HepG2 (cell line): ENCODE measurements around the gene RAC2. TPM values are rescaled to one million over a fixed set of nuclear protein-coding genes. Genes with fewer than 3 reads are reported as not detected.

ENCODE experiments used
- ATAC-seq: fragments of 200-7000 bp; cut with Tn5 transposase; 3 replicates; pipeline ENCODE4 v1.9.1; 2020; ENCODE audit warnings: mild to moderate bottlenecking, moderate library complexity
- BruUV-seq: library from RNA; stranded (reverse); fragments of 400-500 nt; replicated peaks from 2 replicates; lab custom pipeline; 2021; lab: Mats Ljungman, UMichigan
- CTCF ChIA-PET: fragments of 300-600 bp; formaldehyde crosslinking; extraction: SDS; loops from one replicate; lab custom pipeline; 2021; ENCODE audit warnings: low total read pairs, inconsistent platforms, low intra/inter-chr PET ratio; lab: Yijun Ruan, JAX
- POLR2A ChIA-PET: fragments of 350-600 bp; sonication (Branson Sonifier 250); formaldehyde crosslinking; loops from one replicate; lab custom pipeline; 2020; ENCODE audit warnings: antibody characterized with exemption, inconsistent platforms; lab: Yijun Ruan, JAX
- DNase-seq: peaks from one replicate; pipeline ENCODE4 v3.0.0-alpha.2; 2015; ENCODE audit warnings: low spot score
- FAIRE-seq: peaks from 3 replicates; lab custom pipeline; 2011; peaks lifted over from hg19 to GRCh38; lab: Jason Lieb, UNC
- H2AFZ ChIP-seq: one replicate; pipeline ENCODE4 v1.6.1; 2011; ENCODE audit warnings: low read length, inconsistent platforms
- H3K27ac ChIP-seq: fragments of 300-600 bp; 3 replicates; pipeline ENCODE4 v1.8.0; 2011; ENCODE audit warnings: mixed run types, mild to moderate bottlenecking, mixed read lengths, low read length, inconsistent platforms; ENCODE audit not compliant: insufficient read depth; ENCODE audit errors: extremely low read length
- H3K27me3 ChIP-seq, 2 experiments: fragments of 200-600 bp in 1 of 2; 2 replicates in 1 of 2; 3 replicates in 1 of 2; pipeline versions ENCODE4 v1.6.0 to v1.8.0; 2011; ENCODE audit warnings: low read length in 2 of 2, mild to moderate bottlenecking in 2 of 2, moderate library complexity in 2 of 2, inconsistent platforms in 1 of 2; ENCODE audit not compliant: insufficient read depth in 2 of 2, control insufficient read depth in 1 of 2
- H3K36me3 ChIP-seq, 2 experiments: fragments of 200-600 bp in 1 of 2; replicated peaks in 1 of 2; 2 replicates in 1 of 2; 3 replicates in 1 of 2; pipeline versions ENCODE4 v1.5.1 to v1.8.0; 2011; ENCODE audit warnings: low read length in 2 of 2, inconsistent platforms in 1 of 2; ENCODE audit not compliant: insufficient read depth in 2 of 2, control insufficient read depth in 1 of 2
- H3K4me1 ChIP-seq: 2 replicates; pipeline ENCODE4 v1.5.1; 2012; ENCODE audit warnings: low read length, inconsistent platforms; ENCODE audit not compliant: insufficient read depth
- H3K4me2 ChIP-seq: 2 replicates; pipeline ENCODE4 v1.6.0; 2011; ENCODE audit warnings: low read depth, low read length, inconsistent platforms
- H3K4me3 ChIP-seq, 3 experiments: fragments of 200-600 bp in 1 of 3; sonication (generic), shearing (Covaris generic) in 1 of 3; replicated peaks in 1 of 3; 2 replicates each; pipeline ENCODE4 v1.5.1; 2011 to 2016; ENCODE audit warnings: low read length in 3 of 3, inconsistent platforms in 2 of 3, low read depth in 2 of 3, mild to moderate bottlenecking in 2 of 3, control low read depth in 1 of 3, mixed read lengths in 1 of 3; ENCODE audit not compliant: insufficient read depth in 1 of 3
- H3K79me2 ChIP-seq: one replicate; pipeline ENCODE4 v1.6.1; 2011; ENCODE audit warnings: low read length, inconsistent platforms; ENCODE audit not compliant: insufficient read depth
- H3K9ac ChIP-seq: 2 replicates; pipeline ENCODE4 v1.6.0; 2011; ENCODE audit warnings: mild to moderate bottlenecking, low read depth, low read length, inconsistent platforms; ENCODE audit not compliant: insufficient read depth
- H3K9me3 ChIP-seq: 2 replicates; pipeline ENCODE4 v1.5.1; 2012; ENCODE audit warnings: mild to moderate bottlenecking, low read length
- H4K20me1 ChIP-seq: 2 replicates; pipeline ENCODE4 v1.6.0; 2011; ENCODE audit warnings: inconsistent platforms, mild to moderate bottlenecking, low read length, moderate library complexity; ENCODE audit not compliant: insufficient read depth
- ELF1 ChIP-seq: sonication (generic); formaldehyde crosslinking; IDR thresholded peaks from 2 replicates; pipeline ENCODE4 v1.4.0; 2020; ENCODE audit warnings: missing genetic modification reagents
- SETDB1 ChIP-seq: sonication (generic); formaldehyde crosslinking; IDR thresholded peaks from 2 replicates; pipeline ENCODE4 v1.5.1; 2020; ENCODE audit warnings: missing genetic modification reagents, mild to moderate bottlenecking, borderline replicate concordance
- ZNF232 ChIP-seq: sonication (generic); formaldehyde crosslinking; IDR thresholded peaks from 2 replicates; pipeline ENCODE4 v1.4.0; 2020; ENCODE audit warnings: missing genetic modification reagents, borderline replicate concordance
- ZNF383 ChIP-seq: sonication (generic); formaldehyde crosslinking; IDR thresholded peaks from 2 replicates; pipeline ENCODE4 v1.4.0; 2020; ENCODE audit warnings: missing genetic modification reagents, mild to moderate bottlenecking, borderline replicate concordance
- ZNF546 ChIP-seq: sonication (generic); formaldehyde crosslinking; conservative IDR thresholded peaks from 2 replicates; pipeline ENCODE4 v1.8.1; 2023; ENCODE audit warnings: mild to moderate bottlenecking, missing genetic modification reagents
- ZNF629 ChIP-seq: sonication (generic); formaldehyde crosslinking; conservative IDR thresholded peaks from 2 replicates; pipeline ENCODE4 v1.5.0; 2020; ENCODE audit warnings: missing genetic modification reagents
- WGBS: methylation state at CpG from one replicate; pipeline ENCODE4 v1.1.6; 2017; ENCODE audit warnings: low lambda C conversion rate; 5-methylcytosine and 5-hydroxymethylcytosine counted together
- in situ Hi-C: cut with HindIII; loops from 2 replicates; pipeline ENCODE4 v1.10.0; 2017; ENCODE audit warnings: low pct_unique_long_range_greater_than_20kb; ENCODE audit not compliant: extremely low pct_ligation_motif_present
- intact Hi-C: fragments of 100-400 bp; cut with micrococcal nuclease; formaldehyde crosslinking; loops from one replicate; pipeline ENCODE4 v1.10.0; 2022; ENCODE audit not compliant: unreplicated experiment
- polyA plus RNA-seq, 8 experiments: library from polyadenylated mRNA; depleted of rRNA in 3 of 8; stranded (reverse) in 7 of 8; unstranded in 1 of 8; fragments of >200 nt; fragmentation: Illumina TruSeq in 4 of 8; extraction: Trizol in 4 of 8; gene quantifications; 2 replicates each; pipeline versions ENCODE4 v1.2.1 to v1.2.3, GENCODE V29; 2011 to 2016; ENCODE audit warnings: low read depth in 4 of 8, missing spikeins in 1 of 8, mixed read lengths in 1 of 8; ENCODE audit not compliant: insufficient read depth in 1 of 8
- total RNA-seq, 5 experiments: library from RNA; depleted of rRNA; stranded (reverse); fragments of >200 nt; fragmentation: Illumina TruSeq; extraction: Trizol; gene quantifications; 2 replicates each; pipeline ENCODE4 v1.2.3, GENCODE V29; 2016; ENCODE audit warnings: low read depth in 1 of 5

Gene RAC2
- total and polyA plus RNA-seq, 2 of the 13 experiments (the other 11 are each of a cell fraction or from before 2014, with no cell fraction given): 0.73 TPM; not detected in 1

- TF ChIP-seq SETDB1 (CRISPR knock-in tag) (no peak), ZNF232 (CRISPR knock-in tag) (no peak)
These were observed 35.5 kb downstream of the RAC2 start (continued) for GRCh38 chr22:37208401-37209139.

- H3K27me3 ChIP-seq: peaks cover 0 to 12% of the 10 kb centered on the region in 2 experiments; a peak in 3 of 5 replicates
- no peak overlapping the region for H3K9ac ChIP-seq
- no peaks in the 10 kb centered on the region for H3K9me3 ChIP-seq
- H3K27ac ChIP-seq: no peak overlapping the region
- no peaks in the 10 kb centered on the region for H3K79me2 ChIP-seq
- ChIA-PET POLR2A (no interaction called here), CTCF (no interaction called here)
- H2AFZ ChIP-seq: no peak overlapping the region
- in situ Hi-C loops: no loop called here
- peaks cover 24% of the 10 kb centered on the region for H3K4me1 ChIP-seq
- no peak overlapping the region for H3K4me3 ChIP-seq
- TF ChIP-seq ZNF383 (no peak), ZNF546 (no peak), ELF1 (CRISPR knock-in tag) (no peak), ZNF629 (CRISPR knock-in tag) (0 out of 2 replicates have a peak, but pooled peaks have one; percentile 30)
- WGBS: 60% methylated on average over 5 of the region's 7 CpGs
- no peaks in the 10 kb centered on the region for H3K36me3 ChIP-seq
- no peaks in the 10 kb centered on the region for H4K20me1 ChIP-seq
- BruUV-seq: no TSS peak
- no peak overlapping the region for H3K4me2 ChIP-seq
- ATAC-seq (no peak), FAIRE-seq (no peak), DNase-seq (no peak)
- intact Hi-C loops: no loop called here
These were observed 36.1 kb downstream of the RAC2 start for GRCh38 chr22:37207981-37208380.
